ENCODE measurements around the gene DPH7. TPM values are rescaled to one million over a fixed set of nuclear protein-coding genes. Genes with fewer than 3 reads are reported as not detected.

DPH7 gene
- total RNA-seq, 6 experiments from 2014 or later, result 9.2 to 17.8 (median 11.8) TPM

- no peak overlapping the region for H3K27ac ChIP-seq
- TF ChIP-seq POLR2A (IDR thresholded peaks at IDR 0.05), result no peak
- TF ChIP-seq, protein P1, sequence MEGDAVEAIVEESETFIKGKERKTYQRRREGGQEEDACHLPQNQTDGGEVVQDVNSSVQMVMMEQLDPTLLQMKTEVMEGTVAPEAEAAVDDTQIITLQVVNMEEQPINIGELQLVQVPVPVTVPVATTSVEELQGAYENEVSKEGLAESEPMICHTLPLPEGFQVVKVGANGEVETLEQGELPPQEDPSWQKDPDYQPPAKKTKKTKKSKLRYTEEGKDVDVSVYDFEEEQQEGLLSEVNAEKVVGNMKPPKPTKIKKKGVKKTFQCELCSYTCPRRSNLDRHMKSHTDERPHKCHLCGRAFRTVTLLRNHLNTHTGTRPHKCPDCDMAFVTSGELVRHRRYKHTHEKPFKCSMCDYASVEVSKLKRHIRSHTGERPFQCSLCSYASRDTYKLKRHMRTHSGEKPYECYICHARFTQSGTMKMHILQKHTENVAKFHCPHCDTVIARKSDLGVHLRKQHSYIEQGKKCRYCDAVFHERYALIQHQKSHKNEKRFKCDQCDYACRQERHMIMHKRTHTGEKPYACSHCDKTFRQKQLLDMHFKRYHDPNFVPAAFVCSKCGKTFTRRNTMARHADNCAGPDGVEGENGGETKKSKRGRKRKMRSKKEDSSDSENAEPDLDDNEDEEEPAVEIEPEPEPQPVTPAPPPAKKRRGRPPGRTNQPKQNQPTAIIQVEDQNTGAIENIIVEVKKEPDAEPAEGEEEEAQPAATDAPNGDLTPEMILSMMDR (IDR thresholded peaks at IDR 0.05), result no peak
- 100% methylated on average over 2 of the region's 6 CpGs for WGBS (ENCODE audit: insufficient coverage, low coverage, low lambda C conversion rate, missing lambda C conversion rate)
- peaks cover 0 to 14% (median 0%) of the 10 kb centered on the region in 4 donors for H3K36me3 ChIP-seq
- no peaks in the 10 kb centered on the region for H3K27me3 ChIP-seq
- ATAC-seq, result no peak
- no peak overlapping the region for H3K4me3 ChIP-seq
- DNase-seq, result no peak
- H3K4me1 ChIP-seq, result peaks cover 0 to 17% (median 6%) of the 10 kb centered on the region in 4 donors
- intact Hi-C loops (cut with DNase I), result no loop called here
- H3K9me3 ChIP-seq, result no peaks in the 10 kb centered on the region
Observed at GRCh38 chr9:137588891-137589290, 10.2 kb upstream of the DPH7 start.

DNA sequence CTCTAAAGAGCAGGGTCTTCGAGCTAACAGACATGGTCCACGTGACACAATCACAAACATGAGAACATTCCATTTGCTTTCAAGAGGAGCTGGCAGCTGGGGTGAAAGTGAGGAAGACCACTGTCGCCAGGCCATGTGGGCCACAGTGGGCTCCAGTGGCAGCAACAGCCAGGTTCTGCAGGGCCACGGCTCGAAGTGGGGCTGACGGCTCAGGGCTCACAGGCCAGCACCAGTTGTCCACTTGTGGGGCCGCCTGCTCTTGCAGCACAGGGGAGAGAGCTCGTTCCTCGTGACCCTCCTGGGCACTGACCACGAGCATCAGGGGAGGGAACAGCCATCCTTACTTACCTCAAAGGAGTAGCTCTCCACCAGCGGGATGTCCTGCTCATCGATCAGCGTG is 9.6 kb upstream of the DPH7 start:
- DNase-seq, result no peak
- Histone ChIP-seq H3K9me3 (no peaks in the 10 kb centered on the region), H3K27ac (no peak overlapping the region), H3K4me3 (no peak overlapping the region), H3K36me3 (peaks cover 0 to 14% (median 0%) of the 10 kb centered on the region in 4 donors), H3K27me3 (no peaks in the 10 kb centered on the region), H3K4me1 (peaks cover 0 to 17% (median 6%) of the 10 kb centered on the region in 4 donors)
- intact Hi-C loops (cut with DNase I), result no loop called here
- no CpG with 5 or more reads among the region's 13 CpGs for WGBS (ENCODE audit: insufficient coverage, low coverage, low lambda C conversion rate, missing lambda C conversion rate)
- TF ChIP-seq, protein P1 (IDR thresholded peaks at IDR 0.05), result no peak
- TF ChIP-seq POLR2A (IDR thresholded peaks at IDR 0.05), result no peak
- no peak for ATAC-seq

GRCh38 chr9:137586854-137587253 is 8.1 kb upstream of the DPH7 start:
- Histone ChIP-seq H3K27ac (no peak overlapping the region), H3K4me3 (no peak overlapping the region), H3K4me1 (peaks cover 0 to 12% (median 3%) of the 10 kb centered on the region in 4 donors), H3K36me3 (peaks cover 0 to 18% (median under 1%) of the 10 kb centered on the region in 4 donors), H3K27me3 (no peaks in the 10 kb centered on the region), H3K9me3 (no peaks in the 10 kb centered on the region)
- TF ChIP-seq, protein P1 (IDR thresholded peaks at IDR 0.05), result no peak
- TF ChIP-seq POLR2A (IDR thresholded peaks at IDR 0.05), result no peak
- intact Hi-C loops (cut with DNase I), result no loop called here
- ATAC-seq, result no peak
- WGBS (ENCODE audit: insufficient coverage, low coverage, low lambda C conversion rate, missing lambda C conversion rate), result 100% methylated on average over 1 of the region's 14 CpGs
- DNase-seq, result no peak

GRCh38 chr9:137583957-137584356 is 5.2 kb upstream of the DPH7 start:
- no peaks in the 10 kb centered on the region for H3K9me3 ChIP-seq
- intact Hi-C loops (cut with DNase I), result no loop called here
- peaks cover 0 to 18% (median under 1%) of the 10 kb centered on the region in 4 donors for H3K36me3 ChIP-seq

More at GRCh38 chr9:137583957-137584356, 5.2 kb upstream of the DPH7 start:
- H3K27me3 ChIP-seq, result no peaks in the 10 kb centered on the region
- no CpG with 5 or more reads among the region's 8 CpGs for WGBS (ENCODE audit: insufficient coverage, low coverage, low lambda C conversion rate, missing lambda C conversion rate)
- DNase-seq (no peak), ATAC-seq (no peak)
- H3K4me1 ChIP-seq, result peaks cover 0 to 7% (median under 1%) of the 10 kb centered on the region in 4 donors
- no peak for TF ChIP-seq POLR2A (IDR thresholded peaks at IDR 0.05)
- TF ChIP-seq, protein P1 (IDR thresholded peaks at IDR 0.05), result no peak
- no peak overlapping the region for H3K27ac ChIP-seq
- H3K4me3 ChIP-seq, result no peak overlapping the region
